SK-N-SH (cell line): ENCODE measurements around the gene PKN3.

Source experiments
- ELF1 ChIP-seq: IDR thresholded peaks from 2 replicates; pipeline ENCODE4 v1.4.0; 2012
- EP300 ChIP-seq, 2 experiments: IDR thresholded peaks; 2 replicates each; pipeline versions ENCODE4 v1.4.0 to v1.6.1; 2012; ENCODE audit warnings: borderline replicate concordance in 1 of 2, low read depth in 1 of 2, low read length in 1 of 2
- EZH2phosphoT487 ChIP-seq: fragments of 200-600 bp; sonication (generic); IDR thresholded peaks from 2 replicates; pipeline ENCODE4 v1.6.1; 2017; ENCODE audit warnings: low read depth, mixed run types, mild to moderate bottlenecking, antibody characterized with exemption, moderate library complexity, borderline replicate concordance
- MAX ChIP-seq: IDR thresholded peaks from 2 replicates; pipeline ENCODE4 v1.4.0; 2012; ENCODE audit warnings: low read depth
- NRF1 ChIP-seq: IDR thresholded peaks from 2 replicates; pipeline ENCODE4 v1.6.1; 2012; ENCODE audit warnings: low read depth, mild to moderate bottlenecking, low read length
- POLR2AphosphoS5 ChIP-seq: IDR thresholded peaks from 2 replicates; pipeline ENCODE4 v1.6.1; 2012; ENCODE audit warnings: low read depth, low read length
- RAD21 ChIP-seq: IDR thresholded peaks from 2 replicates; pipeline ENCODE4 v1.6.1; 2012; ENCODE audit warnings: mild to moderate bottlenecking, low read length
- RCOR1 ChIP-seq: fragments of 150-350 bp; IDR thresholded peaks from 2 replicates; pipeline ENCODE4 v1.6.1; 2017; ENCODE audit warnings: antibody characterized with exemption, low read length
- SMC3 ChIP-seq: IDR thresholded peaks from 2 replicates; pipeline ENCODE4 v1.6.1; 2012; ENCODE audit warnings: low read depth, low read length, improper control_type of control experiment
- TAF1 ChIP-seq: IDR thresholded peaks from 2 replicates; pipeline ENCODE4 v1.6.1; 2012; ENCODE audit warnings: low read depth, mild to moderate bottlenecking, low read length, moderate library complexity, borderline replicate concordance
- TCF12 ChIP-seq: IDR thresholded peaks from 2 replicates; pipeline ENCODE4 v1.4.0; 2012
- TEAD4 ChIP-seq: IDR thresholded peaks from 2 replicates; pipeline ENCODE4 v1.4.0; 2012; ENCODE audit warnings: mild to moderate bottlenecking, borderline replicate concordance; ENCODE audit not compliant: insufficient read depth
- USF2 ChIP-seq: fragments of 150-350 bp; IDR thresholded peaks from 2 replicates; pipeline ENCODE4 v1.6.1; 2017; ENCODE audit warnings: antibody characterized with exemption, low read length, low read depth, borderline replicate concordance
- TF ChIP-seq, protein P1 (sequence below): fragments of 200-600 bp; sonication (generic); IDR thresholded peaks from 2 replicates; pipeline ENCODE4 v1.6.1; 2017; ENCODE audit warnings: antibody characterized with exemption, mild to moderate bottlenecking, moderate library complexity

- TF ChIP-seq TCF12 (no peak), RAD21 (no peak), USF2 (no peak), EZH2phosphoT487 (no peak), MAX (no peak), ELF1 (no peak), POLR2AphosphoS5 (no peak), NRF1 (no peak), EP300 (IDR thresholded peaks at IDR 0.05; ENCODE audit: borderline replicate concordance in 1 of 2, low read depth in 1 of 2, low read length in 1 of 2) (no peak), TAF1 (no peak), RCOR1 (no peak), TEAD4 (no peak), SMC3 (no peak)
- TF ChIP-seq, protein P1, sequence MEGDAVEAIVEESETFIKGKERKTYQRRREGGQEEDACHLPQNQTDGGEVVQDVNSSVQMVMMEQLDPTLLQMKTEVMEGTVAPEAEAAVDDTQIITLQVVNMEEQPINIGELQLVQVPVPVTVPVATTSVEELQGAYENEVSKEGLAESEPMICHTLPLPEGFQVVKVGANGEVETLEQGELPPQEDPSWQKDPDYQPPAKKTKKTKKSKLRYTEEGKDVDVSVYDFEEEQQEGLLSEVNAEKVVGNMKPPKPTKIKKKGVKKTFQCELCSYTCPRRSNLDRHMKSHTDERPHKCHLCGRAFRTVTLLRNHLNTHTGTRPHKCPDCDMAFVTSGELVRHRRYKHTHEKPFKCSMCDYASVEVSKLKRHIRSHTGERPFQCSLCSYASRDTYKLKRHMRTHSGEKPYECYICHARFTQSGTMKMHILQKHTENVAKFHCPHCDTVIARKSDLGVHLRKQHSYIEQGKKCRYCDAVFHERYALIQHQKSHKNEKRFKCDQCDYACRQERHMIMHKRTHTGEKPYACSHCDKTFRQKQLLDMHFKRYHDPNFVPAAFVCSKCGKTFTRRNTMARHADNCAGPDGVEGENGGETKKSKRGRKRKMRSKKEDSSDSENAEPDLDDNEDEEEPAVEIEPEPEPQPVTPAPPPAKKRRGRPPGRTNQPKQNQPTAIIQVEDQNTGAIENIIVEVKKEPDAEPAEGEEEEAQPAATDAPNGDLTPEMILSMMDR: no peak
Measured at GRCh38 chr9:128757602-128758001, 55.3 kb downstream of the PKN3 start.
